Glomerular visceral epithelial cell (primary cell): ENCODE results near the gene IFNA7.
"Not testable (repeated sequence)": the region's sequence is repeated elsewhere in the genome, so short reads cannot be mapped to it uniquely, and the experiment has no call there.

ENCODE experiments used
- DNase-seq: peaks from one replicate; pipeline ENCODE4 v3.0.0-alpha.2; 2016; ENCODE audit errors: extremely low spot score

Gene IFNA7

GRCh38 chr9:21202105-21202504 is at the start of gene IFNA7:
Gene IFNA7 (minus strand): TSS chr9:21202205. CDS start chr9:21202165, 40 bp downstream.
- DNase-seq: not testable (repeated sequence)

GRCh38 chr9:21251638-21252037 is 49.6 kb upstream of the IFNA7 start:
- no peak for DNase-seq

GRCh38 chr9:21251190-21251589 is 49.2 kb upstream of the IFNA7 start:
- DNase-seq: no peak

- DNase-seq: no peak
Measured at GRCh38 chr9:21244836-21245235, 42.8 kb upstream of the IFNA7 start.

- DNase-seq: no peak
Measured at GRCh38 chr9:21239911-21240310, 37.9 kb upstream of the IFNA7 start, which contains the start of gene IFNA14. Gene IFNA14 (minus strand): TSS chr9:21240005. CDS start chr9:21239935, 70 bp downstream.

- not testable (repeated sequence) for DNase-seq
Measured at GRCh38 chr9:21236360-21236714, 34.3 kb upstream of the IFNA7 start.

GRCh38 chr9:21235468-21236359 is 33.7 kb upstream of the IFNA7 start:
- DNase-seq: peak; percentile 37

- DNase-seq: no peak
Measured at GRCh38 chr9:21234153-21234687, 32.2 kb upstream of the IFNA7 start.

GRCh38 chr9:21233258-21233657 is 31.3 kb upstream of the IFNA7 start:
- DNase-seq: no peak

GRCh38 chr9:21228122-21228521 is 26.1 kb upstream of the IFNA7 start, which contains the start of gene IFNA17:
Gene IFNA17 (minus strand): TSS chr9:21228222. CDS start chr9:21228173, 49 bp downstream.
- no peak for DNase-seq

- DNase-seq: not testable (repeated sequence)
Measured at GRCh38 chr9:21217211-21217610, 15.2 kb upstream of the IFNA7 start, which contains the start of gene IFNA16. Gene IFNA16 (minus strand): TSS chr9:21217311. CDS start chr9:21217305, 6 bp downstream.

GRCh38 chr9:21213411-21214326 is 11.7 kb upstream of the IFNA7 start:
- DNase-seq: not testable (repeated sequence)

- not testable (repeated sequence) for DNase-seq
Measured at GRCh38 chr9:21212160-21212559, 10.2 kb upstream of the IFNA7 start.

- DNase-seq: not testable (repeated sequence)
Measured at GRCh38 chr9:21210782-21211181, 8.8 kb upstream of the IFNA7 start.

GRCh38 chr9:21210311-21210710 is 8.3 kb upstream of the IFNA7 start:
- DNase-seq: no peak

GRCh38 chr9:21207043-21207442 is 5.0 kb upstream of the IFNA7 start, which contains the start of gene IFNA10:
Gene IFNA10 (minus strand): TSS chr9:21207143. CDS start chr9:21207097, 46 bp downstream.
- DNase-seq: not testable (repeated sequence)

GRCh38 chr9:21205204-21205603 is 3.2 kb upstream of the IFNA7 start:
- no peak for DNase-seq

GRCh38 chr9:21194867-21195776 is 6.9 kb downstream of the IFNA7 start:
- DNase-seq: peak; percentile 16

- DNase-seq: not testable (repeated sequence)
Measured at GRCh38 chr9:21187487-21187886, 14.5 kb downstream of the IFNA7 start, which contains the start of gene IFNA4. Gene IFNA4 (minus strand): TSS chr9:21187587. CDS start chr9:21187531, 56 bp downstream.
